Measurements from ENCODE around the gene RTBDN.

DNA sequence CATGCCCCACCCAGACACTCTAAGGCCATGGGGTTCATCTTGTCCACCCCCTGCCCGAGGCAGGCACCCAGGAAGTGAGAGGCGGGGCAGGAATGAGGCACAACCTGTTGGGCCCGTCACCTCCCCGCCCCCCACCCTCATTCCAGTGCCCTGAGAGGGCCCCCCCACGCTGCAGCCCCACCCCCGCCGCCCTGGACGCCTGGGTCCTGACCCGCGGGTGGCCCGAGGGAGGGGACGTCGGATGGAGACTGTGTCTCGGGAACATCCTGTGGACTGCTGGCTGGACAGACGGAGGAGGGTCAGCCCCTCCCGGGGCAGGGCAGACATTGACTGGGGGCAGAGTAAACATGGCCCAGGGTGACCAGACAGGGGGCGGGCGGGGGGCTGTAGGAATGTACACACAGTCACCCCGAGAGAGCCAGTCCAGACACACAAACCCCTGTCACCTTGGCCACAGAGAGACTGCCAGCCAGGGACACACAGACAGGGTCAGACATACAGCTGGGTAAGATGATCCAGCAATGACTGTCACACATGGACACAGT, 50.5 kb downstream of the RTBDN start:
- TF ChIP-seq, protein P1, sequence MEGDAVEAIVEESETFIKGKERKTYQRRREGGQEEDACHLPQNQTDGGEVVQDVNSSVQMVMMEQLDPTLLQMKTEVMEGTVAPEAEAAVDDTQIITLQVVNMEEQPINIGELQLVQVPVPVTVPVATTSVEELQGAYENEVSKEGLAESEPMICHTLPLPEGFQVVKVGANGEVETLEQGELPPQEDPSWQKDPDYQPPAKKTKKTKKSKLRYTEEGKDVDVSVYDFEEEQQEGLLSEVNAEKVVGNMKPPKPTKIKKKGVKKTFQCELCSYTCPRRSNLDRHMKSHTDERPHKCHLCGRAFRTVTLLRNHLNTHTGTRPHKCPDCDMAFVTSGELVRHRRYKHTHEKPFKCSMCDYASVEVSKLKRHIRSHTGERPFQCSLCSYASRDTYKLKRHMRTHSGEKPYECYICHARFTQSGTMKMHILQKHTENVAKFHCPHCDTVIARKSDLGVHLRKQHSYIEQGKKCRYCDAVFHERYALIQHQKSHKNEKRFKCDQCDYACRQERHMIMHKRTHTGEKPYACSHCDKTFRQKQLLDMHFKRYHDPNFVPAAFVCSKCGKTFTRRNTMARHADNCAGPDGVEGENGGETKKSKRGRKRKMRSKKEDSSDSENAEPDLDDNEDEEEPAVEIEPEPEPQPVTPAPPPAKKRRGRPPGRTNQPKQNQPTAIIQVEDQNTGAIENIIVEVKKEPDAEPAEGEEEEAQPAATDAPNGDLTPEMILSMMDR (IDR thresholded peaks at IDR 0.05) = no peak
- no peak for TF ChIP-seq POLR2A (IDR thresholded peaks at IDR 0.05)
